Measurements from ENCODE around the gene FRMD4B. TPM values are rescaled to one million over a fixed set of nuclear protein-coding genes. Genes with fewer than 3 reads are reported as not detected.

The FRMD4B gene
- total and polyA plus RNA-seq, 2 donors (not counting 3 experiments of a cell fraction or from before 2014, with no cell fraction given) = 66.4 to 89.7 TPM

DNA sequence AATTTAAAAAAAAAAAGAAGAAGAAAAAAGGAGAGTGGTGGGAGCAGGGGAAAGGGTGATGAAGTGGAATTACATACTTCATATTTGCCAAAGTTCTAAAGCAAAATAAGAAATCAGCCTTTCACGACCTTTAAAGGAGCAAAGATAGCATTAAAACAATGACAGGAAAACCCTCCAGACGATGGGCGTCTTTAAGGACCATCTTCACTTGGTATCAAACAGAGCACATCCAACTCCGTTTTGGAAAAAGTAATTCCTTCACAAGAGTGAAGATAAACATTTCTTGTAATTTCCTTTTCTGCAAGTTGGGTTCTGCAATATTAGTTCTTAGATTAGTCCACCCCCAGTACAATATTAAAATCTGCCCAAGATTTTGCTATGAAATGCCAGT is 32.8 kb downstream of the FRMD4B start:
- dilution Hi-C loops (cut with MboI; ENCODE audit: extremely low pct_ligation_motif_present, low sequenced_read_pairs) = no loop called here
- POLR2A ChIA-PET = no interaction called here
- FAIRE-seq = no peak

More for the DNA sequence above, 32.8 kb downstream of the FRMD4B start:
- Histone ChIP-seq H3K79me2 (ENCODE audit: control insufficient read depth, insufficient read depth, low read length) (peaks cover 43% of the 10 kb centered on the region), H3K4me1 (ENCODE audit: control insufficient read depth, extremely low read depth, insufficient read depth, low read length) (peaks cover 32% of the 10 kb centered on the region), H3K9me1 (replicated peaks; ENCODE audit: control insufficient read depth, extremely low read depth, insufficient read depth, low read length) (no peaks in the 10 kb centered on the region), H3K27me3 (ENCODE audit: control insufficient read depth in 2 of 2, insufficient read depth in 2 of 2, low read length in 2 of 2) (no peaks in the 10 kb centered on the region), H4K20me1 (replicated peaks; ENCODE audit: control insufficient read depth, extremely low read depth, insufficient read depth, low read length) (peaks cover 8% of the 10 kb centered on the region), H2AFZ (ENCODE audit: low read depth, low read length) (no peak overlapping the region), H3K36me3 (ENCODE audit: control insufficient read depth in 2 of 2, extremely low read depth in 1 of 2, insufficient read depth in 2 of 2, low read length in 2 of 2) (no peaks in the 10 kb centered on the region), H3K9ac (replicated peaks; ENCODE audit: extremely low read depth, insufficient read depth, low read length) (peak overlapping the region; percentile 100), H3K4me2 (ENCODE audit: insufficient read depth, low read length) (peak overlapping the region; percentile 100), H3K27ac (ENCODE audit: insufficient read depth, low read depth, low read length) (peak overlapping the region; percentile 100), H3K4me3 (replicated peaks in 1 of 3; ENCODE audit: insufficient read depth in 1 of 3, low read depth in 1 of 3, low read length in 3 of 3) (peak overlapping the region; percentile 45 to 97 (median 88)), H3K9me3 (replicated peaks; ENCODE audit: control insufficient read depth, insufficient read depth, low read length) (no peaks in the 10 kb centered on the region)
- no peak for DNase-seq (ENCODE audit: low read depth, low spot score)
- CTCF ChIA-PET = interaction anchor here (1.2 to 2.4 kb wide), 4 partner anchors 13 to 33 kb away, joined by 3 to 10 read pairs (median 4); partner anchors contain the start of gene FRMD4B
- no peak for TF ChIP-seq FOS (IDR thresholded peaks at IDR 0.05; ENCODE audit: borderline replicate concordance, insufficient read depth, low read length)
- TF ChIP-seq, protein P1, sequence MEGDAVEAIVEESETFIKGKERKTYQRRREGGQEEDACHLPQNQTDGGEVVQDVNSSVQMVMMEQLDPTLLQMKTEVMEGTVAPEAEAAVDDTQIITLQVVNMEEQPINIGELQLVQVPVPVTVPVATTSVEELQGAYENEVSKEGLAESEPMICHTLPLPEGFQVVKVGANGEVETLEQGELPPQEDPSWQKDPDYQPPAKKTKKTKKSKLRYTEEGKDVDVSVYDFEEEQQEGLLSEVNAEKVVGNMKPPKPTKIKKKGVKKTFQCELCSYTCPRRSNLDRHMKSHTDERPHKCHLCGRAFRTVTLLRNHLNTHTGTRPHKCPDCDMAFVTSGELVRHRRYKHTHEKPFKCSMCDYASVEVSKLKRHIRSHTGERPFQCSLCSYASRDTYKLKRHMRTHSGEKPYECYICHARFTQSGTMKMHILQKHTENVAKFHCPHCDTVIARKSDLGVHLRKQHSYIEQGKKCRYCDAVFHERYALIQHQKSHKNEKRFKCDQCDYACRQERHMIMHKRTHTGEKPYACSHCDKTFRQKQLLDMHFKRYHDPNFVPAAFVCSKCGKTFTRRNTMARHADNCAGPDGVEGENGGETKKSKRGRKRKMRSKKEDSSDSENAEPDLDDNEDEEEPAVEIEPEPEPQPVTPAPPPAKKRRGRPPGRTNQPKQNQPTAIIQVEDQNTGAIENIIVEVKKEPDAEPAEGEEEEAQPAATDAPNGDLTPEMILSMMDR (IDR thresholded peaks at IDR 0.05; ENCODE audit: extremely low read depth in 1 of 2, insufficient read depth in 1 of 2, low read depth in 1 of 2, low read length in 2 of 2) = no peak
- no peak for TF ChIP-seq GATA2 (IDR thresholded peaks at IDR 0.05; ENCODE audit: insufficient read depth, insufficient read length, low read depth, low read length)
- TF ChIP-seq EZH2 (IDR thresholded peaks at IDR 0.05; ENCODE audit: borderline replicate concordance, low read depth, low read length, severe bottlenecking) = no peak
- TF ChIP-seq, protein P2, sequence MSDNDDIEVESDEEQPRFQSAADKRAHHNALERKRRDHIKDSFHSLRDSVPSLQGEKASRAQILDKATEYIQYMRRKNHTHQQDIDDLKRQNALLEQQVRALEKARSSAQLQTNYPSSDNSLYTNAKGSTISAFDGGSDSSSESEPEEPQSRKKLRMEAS (IDR thresholded peaks at IDR 0.05; ENCODE audit: insufficient read depth, insufficient read length) = no peak
- TF ChIP-seq POLR2A (IDR thresholded peaks at IDR 0.05; ENCODE audit: low read depth, low read length) = no peak
- no peak for TF ChIP-seq MYC (IDR thresholded peaks at IDR 0.05; ENCODE audit: low read depth, low read length)
- TF ChIP-seq POLR2AphosphoS5 (IDR thresholded peaks at IDR 0.05; ENCODE audit: insufficient read depth, low read depth, low read length) = no peak
- TF ChIP-seq JUN (IDR thresholded peaks at IDR 0.05; ENCODE audit: borderline replicate concordance, insufficient read depth, insufficient read length, low read depth) = no peak
- TSS peak; percentile 65 for BruUV-seq (replicated peaks)
- intact Hi-C loops (cut with micrococcal nuclease) = loop anchor here (1.0 to 2.0 kb wide), 5 partner anchors 17 to 268 kb away; partner anchors contain the start of genes ARL6IP5 and FRMD4B

Measured in endothelial cell of umbilical vein (primary cell).